ENCODE data around the gene STRN3. TPM values are rescaled to one million over a fixed set of nuclear protein-coding genes. Genes with fewer than 3 reads are reported as not detected.
"Not testable (repeated sequence)": the region's sequence is repeated elsewhere in the genome, so short reads cannot be mapped to it uniquely, and the experiment has no call there.

Gene STRN3
- total RNA-seq, 1 donor from 2014 or later: 39.5 TPM

DNA sequence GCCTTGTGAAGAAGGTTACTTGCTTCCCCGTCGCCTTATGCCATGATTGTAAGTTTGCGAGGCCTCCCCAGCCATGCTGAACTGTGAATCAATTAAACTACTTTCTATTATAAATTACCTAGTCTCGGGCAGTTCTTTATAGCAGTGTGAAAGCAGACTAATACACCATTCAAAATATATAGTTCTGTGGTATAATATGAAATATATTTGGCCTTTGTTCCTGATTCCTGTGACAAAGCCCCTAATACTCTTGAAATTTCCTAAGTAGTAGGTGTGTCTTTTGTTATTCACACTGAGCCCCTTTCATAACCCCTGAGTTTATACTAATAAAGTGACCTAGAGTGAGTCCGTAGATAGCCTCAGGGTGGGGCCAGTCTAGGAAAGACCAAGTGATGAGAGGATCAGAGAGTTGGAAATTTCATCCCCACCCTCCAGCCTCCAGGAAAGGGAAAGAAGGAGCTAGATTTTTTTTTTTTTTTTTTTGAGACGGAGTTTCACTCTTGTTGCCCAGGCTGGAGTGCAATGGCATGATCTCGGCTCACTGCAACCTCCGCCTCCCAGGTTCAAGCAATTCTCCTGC, 19.4 kb upstream of the STRN3 start:
- Mint-ChIP-seq H3K4me3 (ENCODE audit: unreplicated experiment) (no peak overlapping the region), H3K4me1 (ENCODE audit: low read depth) (no peaks in the 10 kb centered on the region), H3K36me3 (ENCODE audit: low read depth) (no peaks in the 10 kb centered on the region), H3K9me3 (ENCODE audit: low read depth) (no peaks in the 10 kb centered on the region), H3K27me3 (ENCODE audit: low read depth) (no peaks in the 10 kb centered on the region), H3K27ac (ENCODE audit: unreplicated experiment) (no peak overlapping the region)
- DNase-seq (ENCODE audit: low spot score): no peak
- TF ChIP-seq CTCF (IDR thresholded peaks at IDR 0.05): no peak

- no peak overlapping the region for H3K4me3 Mint-ChIP-seq (ENCODE audit: unreplicated experiment)
- no peak for TF ChIP-seq CTCF (IDR thresholded peaks at IDR 0.05)
- H3K27ac Mint-ChIP-seq (ENCODE audit: unreplicated experiment): no peak overlapping the region
- no peaks in the 10 kb centered on the region for H3K27me3 Mint-ChIP-seq (ENCODE audit: low read depth)
- no peaks in the 10 kb centered on the region for H3K4me1 Mint-ChIP-seq (ENCODE audit: low read depth)
- H3K9me3 Mint-ChIP-seq (ENCODE audit: low read depth): no peaks in the 10 kb centered on the region
- no peak for DNase-seq (ENCODE audit: low spot score)
- H3K36me3 Mint-ChIP-seq (ENCODE audit: low read depth): no peaks in the 10 kb centered on the region
These were observed 17.2 kb upstream of the STRN3 start for GRCh38 chr14:31043379-31043778.

- H3K4me3 Mint-ChIP-seq (ENCODE audit: unreplicated experiment); H3K4me1 Mint-ChIP-seq (ENCODE audit: low read depth); H3K27me3 Mint-ChIP-seq (ENCODE audit: low read depth); H3K36me3 Mint-ChIP-seq (ENCODE audit: low read depth); DNase-seq (ENCODE audit: low spot score); H3K9me3 Mint-ChIP-seq (ENCODE audit: low read depth); H3K27ac Mint-ChIP-seq (ENCODE audit: unreplicated experiment): not testable (repeated sequence)
These were observed 16.7 kb upstream of the STRN3 start for GRCh38 chr14:31042893-31043292.

DNA sequence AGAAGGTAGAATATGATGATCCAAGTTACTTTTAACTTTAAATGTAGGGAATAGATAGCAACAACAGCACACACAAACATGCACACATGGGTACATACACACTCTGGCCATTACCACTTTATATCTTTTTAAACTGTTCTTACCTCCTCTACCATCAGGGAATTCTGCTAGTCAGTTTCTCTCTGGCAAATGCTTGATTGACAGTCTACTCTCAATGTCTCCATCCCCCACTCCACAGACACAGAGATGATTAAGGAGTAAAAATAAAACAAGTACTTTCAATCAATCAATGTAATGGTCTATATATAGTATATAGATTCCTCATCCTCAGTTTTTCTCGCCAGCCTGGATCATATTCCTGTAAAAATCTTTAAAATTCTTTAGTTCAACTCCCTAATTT, 16.1 kb upstream of the STRN3 start:
- DNase-seq (ENCODE audit: low spot score): no peak
- H3K27ac Mint-ChIP-seq (ENCODE audit: unreplicated experiment): no peak overlapping the region
- peaks cover under 1% of the 10 kb centered on the region for H3K36me3 Mint-ChIP-seq (ENCODE audit: low read depth)
- no peak overlapping the region for H3K4me3 Mint-ChIP-seq (ENCODE audit: unreplicated experiment)
- H3K4me1 Mint-ChIP-seq (ENCODE audit: low read depth): no peaks in the 10 kb centered on the region
- H3K27me3 Mint-ChIP-seq (ENCODE audit: low read depth): no peaks in the 10 kb centered on the region
- no peaks in the 10 kb centered on the region for H3K9me3 Mint-ChIP-seq (ENCODE audit: low read depth)
- no peak for TF ChIP-seq CTCF (IDR thresholded peaks at IDR 0.05)

GRCh38 chr14:31038521-31039166, 12.5 kb upstream of the STRN3 start:
- H3K27ac Mint-ChIP-seq (ENCODE audit: unreplicated experiment): no peak overlapping the region
- no peak for TF ChIP-seq CTCF (IDR thresholded peaks at IDR 0.05)
- H3K27me3 Mint-ChIP-seq (ENCODE audit: low read depth): no peaks in the 10 kb centered on the region
- no peak overlapping the region for H3K4me3 Mint-ChIP-seq (ENCODE audit: unreplicated experiment)
- peaks cover 3% of the 10 kb centered on the region for H3K36me3 Mint-ChIP-seq (ENCODE audit: low read depth)
- no peaks in the 10 kb centered on the region for H3K9me3 Mint-ChIP-seq (ENCODE audit: low read depth)
- DNase-seq (ENCODE audit: low spot score): no peak
- peaks cover 4% of the 10 kb centered on the region for H3K4me1 Mint-ChIP-seq (ENCODE audit: low read depth)

- H3K27ac Mint-ChIP-seq (ENCODE audit: unreplicated experiment): no peak overlapping the region
- H3K4me3 Mint-ChIP-seq (ENCODE audit: unreplicated experiment): no peak overlapping the region
- no peaks in the 10 kb centered on the region for H3K27me3 Mint-ChIP-seq (ENCODE audit: low read depth)
- no peak for DNase-seq (ENCODE audit: low spot score)
- no peaks in the 10 kb centered on the region for H3K9me3 Mint-ChIP-seq (ENCODE audit: low read depth)
- peaks cover 3% of the 10 kb centered on the region for H3K36me3 Mint-ChIP-seq (ENCODE audit: low read depth)
- TF ChIP-seq CTCF (IDR thresholded peaks at IDR 0.05): no peak
- H3K4me1 Mint-ChIP-seq (ENCODE audit: low read depth): peaks cover 12% of the 10 kb centered on the region
These were observed 11.6 kb upstream of the STRN3 start for GRCh38 chr14:31037709-31038221.

All from chondrocyte (in vitro differentiated cells).